RWPE2 (cell line): ENCODE data around the gene ITGA2B.

Experiments
- ATAC-seq: fragments of 200-7000 bp; cut with Tn5 transposase; 3 replicates; pipeline ENCODE4 v1.9.1; 2021; ENCODE audit warnings: low read depth
- DNase-seq: peaks from one replicate; pipeline ENCODE4 v3.0.0-alpha.2; 2020; ENCODE audit warnings: low spot score
- H3K27ac ChIP-seq: fragments of 450-650 bp; 2 replicates; pipeline ENCODE4 v1.5.1; 2017; ENCODE audit warnings: mild to moderate bottlenecking; ENCODE audit not compliant: poor library complexity, severe bottlenecking
- H3K27me3 ChIP-seq: fragments of 250-450 bp; sonication (Bioruptor Pico); 2 replicates; pipeline ENCODE4 v1.5.1; 2021; ENCODE audit warnings: mild to moderate bottlenecking, moderate library complexity; ENCODE audit not compliant: insufficient read depth, poor library complexity, severe bottlenecking
- H3K36me3 ChIP-seq: fragments of 250-450 bp; sonication (Bioruptor Pico); 2 replicates; pipeline ENCODE4 v1.5.1; 2020; ENCODE audit warnings: low read depth, mild to moderate bottlenecking, moderate library complexity
- H3K4me1 ChIP-seq: fragments of 250-450 bp; sonication (Bioruptor Pico); 2 replicates; pipeline ENCODE4 v1.5.1; 2021; ENCODE audit warnings: mild to moderate bottlenecking, moderate library complexity; ENCODE audit not compliant: insufficient read depth, poor library complexity, severe bottlenecking
- H3K4me3 ChIP-seq: fragments of 250-450 bp; sonication (Bioruptor Pico); 2 replicates; pipeline ENCODE4 v1.5.1; 2021; ENCODE audit warnings: mild to moderate bottlenecking, moderate library complexity; ENCODE audit not compliant: severe bottlenecking
- H3K9me3 ChIP-seq: fragments of 250-450 bp; sonication (Bioruptor Pico); 2 replicates; pipeline ENCODE4 v1.5.1; 2021; ENCODE audit warnings: mild to moderate bottlenecking, moderate library complexity; ENCODE audit not compliant: severe bottlenecking
- TF ChIP-seq, protein P1 (sequence below): fragments of 450-650 bp; IDR thresholded peaks from one replicate; pipeline ENCODE4 v1.5.1; 2017; ENCODE audit warnings: mild to moderate bottlenecking, moderate library complexity; ENCODE audit not compliant: poor library complexity, severe bottlenecking

The ITGA2B gene

DNA sequence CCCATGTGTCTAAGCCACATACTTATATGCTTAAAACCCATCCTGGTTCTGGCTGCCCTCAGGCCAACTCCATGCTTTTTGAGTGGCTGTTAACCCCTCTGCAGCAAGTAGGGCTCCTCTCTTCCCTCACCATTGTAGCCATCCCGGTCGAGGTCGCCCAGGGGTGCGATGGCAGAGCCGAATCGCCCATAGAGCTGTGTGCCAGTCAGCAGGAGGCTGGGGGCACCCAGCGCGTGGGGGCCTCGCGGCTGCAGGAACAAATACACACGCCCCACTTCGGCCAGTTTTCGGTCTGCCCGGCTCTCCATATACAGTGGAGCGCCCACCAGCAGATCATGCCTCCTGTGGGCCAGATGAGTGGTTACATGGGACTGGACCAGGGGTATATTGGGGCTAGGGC is 6.1 kb downstream of the ITGA2B start:
- Histone ChIP-seq H3K36me3 (no peaks in the 10 kb centered on the region), H3K4me1 (peaks cover 3% of the 10 kb centered on the region), H3K27me3 (no peaks in the 10 kb centered on the region), H3K4me3 (no peak overlapping the region), H3K9me3 (no peaks in the 10 kb centered on the region), H3K27ac (no peak overlapping the region)
- DNase-seq (no peak), ATAC-seq (no peak)
- TF ChIP-seq, protein P1, sequence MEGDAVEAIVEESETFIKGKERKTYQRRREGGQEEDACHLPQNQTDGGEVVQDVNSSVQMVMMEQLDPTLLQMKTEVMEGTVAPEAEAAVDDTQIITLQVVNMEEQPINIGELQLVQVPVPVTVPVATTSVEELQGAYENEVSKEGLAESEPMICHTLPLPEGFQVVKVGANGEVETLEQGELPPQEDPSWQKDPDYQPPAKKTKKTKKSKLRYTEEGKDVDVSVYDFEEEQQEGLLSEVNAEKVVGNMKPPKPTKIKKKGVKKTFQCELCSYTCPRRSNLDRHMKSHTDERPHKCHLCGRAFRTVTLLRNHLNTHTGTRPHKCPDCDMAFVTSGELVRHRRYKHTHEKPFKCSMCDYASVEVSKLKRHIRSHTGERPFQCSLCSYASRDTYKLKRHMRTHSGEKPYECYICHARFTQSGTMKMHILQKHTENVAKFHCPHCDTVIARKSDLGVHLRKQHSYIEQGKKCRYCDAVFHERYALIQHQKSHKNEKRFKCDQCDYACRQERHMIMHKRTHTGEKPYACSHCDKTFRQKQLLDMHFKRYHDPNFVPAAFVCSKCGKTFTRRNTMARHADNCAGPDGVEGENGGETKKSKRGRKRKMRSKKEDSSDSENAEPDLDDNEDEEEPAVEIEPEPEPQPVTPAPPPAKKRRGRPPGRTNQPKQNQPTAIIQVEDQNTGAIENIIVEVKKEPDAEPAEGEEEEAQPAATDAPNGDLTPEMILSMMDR, result no peak

DNA sequence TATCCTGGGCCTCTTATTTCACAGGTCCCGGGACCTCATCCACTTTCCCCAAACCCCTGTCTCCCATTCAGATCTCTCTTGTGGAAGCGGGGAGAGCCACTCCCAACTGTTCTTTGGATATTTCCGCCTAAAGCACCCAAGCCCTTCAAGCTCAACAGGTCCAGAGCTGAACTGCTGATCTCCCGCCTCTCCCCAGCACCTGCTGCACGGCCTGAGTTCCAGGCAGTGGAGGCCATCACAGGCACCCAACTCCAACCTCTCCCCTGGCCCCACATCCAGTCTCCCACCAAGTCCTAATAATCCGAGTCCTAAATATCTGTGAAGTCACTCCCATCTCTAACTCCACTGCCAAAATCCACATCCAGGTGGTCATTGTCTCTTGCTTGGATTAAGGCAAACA is 6.5 kb downstream of the ITGA2B start:
- H3K4me3 ChIP-seq, result no peak overlapping the region
- no peaks in the 10 kb centered on the region for H3K27me3 ChIP-seq
- DNase-seq (no peak), ATAC-seq (no peak)
- no peaks in the 10 kb centered on the region for H3K36me3 ChIP-seq
- H3K4me1 ChIP-seq, result peaks cover 3% of the 10 kb centered on the region
- H3K27ac ChIP-seq, result no peak overlapping the region
- TF ChIP-seq, protein P1, result no peak
- no peaks in the 10 kb centered on the region for H3K9me3 ChIP-seq

DNA sequence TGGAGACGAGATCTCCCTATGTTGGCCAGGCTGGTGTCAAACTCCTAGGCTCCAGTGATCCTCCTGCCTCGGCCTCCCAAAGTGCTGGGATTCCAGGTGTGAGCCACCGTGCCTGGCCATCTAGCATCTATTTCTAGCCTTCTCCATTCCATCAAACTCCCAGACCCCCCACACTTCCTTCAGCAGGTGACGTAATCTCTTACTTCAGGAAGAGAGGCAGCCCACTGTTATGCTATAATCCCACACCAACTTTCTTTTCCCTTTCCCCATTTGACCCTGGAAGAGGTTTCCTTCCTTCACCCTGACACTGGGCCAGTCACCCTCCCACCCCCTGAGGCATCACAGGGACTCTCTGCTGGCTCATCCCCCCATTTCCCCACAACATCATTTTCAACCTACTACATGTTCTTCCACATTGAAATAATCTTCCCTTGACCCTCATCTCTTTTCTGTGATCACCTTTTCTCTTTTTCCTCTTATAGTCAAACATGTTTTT is 7.6 kb downstream of the ITGA2B start:
- Histone ChIP-seq H3K4me1 (peaks cover 3% of the 10 kb centered on the region), H3K27ac (no peak overlapping the region), H3K36me3 (no peaks in the 10 kb centered on the region), H3K27me3 (no peaks in the 10 kb centered on the region), H3K9me3 (no peaks in the 10 kb centered on the region), H3K4me3 (no peak overlapping the region)
- ATAC-seq (no peak), DNase-seq (no peak)
- TF ChIP-seq, protein P1, result no peak

DNA sequence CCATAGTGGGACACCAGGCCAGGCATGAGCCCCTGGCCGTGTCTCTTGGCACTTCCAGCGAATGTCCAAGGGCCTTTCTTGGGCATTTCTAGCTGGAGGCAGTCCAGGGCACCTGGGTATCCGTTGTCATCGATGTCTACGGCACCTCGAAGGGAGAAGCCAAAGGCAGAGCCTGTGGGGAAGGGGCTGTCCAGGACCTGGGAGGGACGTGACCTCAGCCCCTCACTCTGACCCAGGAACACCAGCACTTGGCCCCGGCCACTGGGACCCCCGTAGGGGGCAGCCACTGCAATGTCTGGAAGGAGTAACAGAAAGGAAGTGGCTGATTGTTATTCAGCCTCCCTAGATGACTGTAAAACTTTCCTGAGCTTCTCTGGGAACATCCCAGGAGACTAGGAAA is 8.7 kb downstream of the ITGA2B start:
- Histone ChIP-seq H3K4me1 (peaks cover 1% of the 10 kb centered on the region), H3K36me3 (no peaks in the 10 kb centered on the region), H3K27ac (no peak overlapping the region), H3K9me3 (no peaks in the 10 kb centered on the region), H3K4me3 (no peak overlapping the region), H3K27me3 (no peaks in the 10 kb centered on the region)
- ATAC-seq (no peak), DNase-seq (no peak)
- TF ChIP-seq, protein P1, result no peak

DNA sequence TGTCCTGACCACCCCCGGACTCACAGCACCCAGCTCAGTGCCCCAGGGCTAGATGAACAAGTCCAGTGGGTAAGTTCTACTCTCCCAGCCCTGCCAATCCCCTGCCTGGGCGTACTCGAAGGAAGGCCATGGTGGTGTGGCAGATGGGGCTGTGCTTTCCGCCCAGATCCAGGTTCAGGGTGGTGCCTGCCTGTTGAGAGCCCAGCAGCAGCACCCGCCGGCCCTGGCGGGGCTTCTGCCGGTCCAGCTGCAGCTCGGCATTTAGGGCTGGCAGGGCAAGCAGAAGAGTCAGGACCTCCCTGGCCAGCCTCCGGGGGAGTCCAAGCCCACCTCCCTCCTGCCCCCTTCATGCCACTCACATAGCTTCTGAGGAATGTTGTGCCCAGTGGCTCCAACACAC is 9.6 kb downstream of the ITGA2B start:
- no peaks in the 10 kb centered on the region for H3K4me1 ChIP-seq
- H3K36me3 ChIP-seq, result no peaks in the 10 kb centered on the region
- no peaks in the 10 kb centered on the region for H3K9me3 ChIP-seq
- DNase-seq (no peak), ATAC-seq (no peak)
- no peak overlapping the region for H3K4me3 ChIP-seq
- TF ChIP-seq, protein P1, result no peak
- no peaks in the 10 kb centered on the region for H3K27me3 ChIP-seq
- no peak overlapping the region for H3K27ac ChIP-seq
